Liver (tissue), 9 donors: Measurements from ENCODE around the gene FBXL2. TPM values are rescaled to one million over a fixed set of nuclear protein-coding genes. Genes with fewer than 3 reads are reported as not detected.

Source experiments
- DNase-seq: peaks from one replicate; pipeline ENCODE4 v3.0.0-alpha.2; 2017; ENCODE audit warnings: low spot score
- H3K27ac ChIP-seq, 2 donors: one replicate each; pipeline ENCODE4 v1.7.0; 2013; ENCODE audit warnings: inconsistent platforms in 2 of 2, low read length in 2 of 2, control low read depth in 1 of 2, low read depth in 1 of 2, mild to moderate bottlenecking in 1 of 2
- H3K27me3 ChIP-seq, 4 donors: one replicate each; pipeline versions ENCODE4 v1.6.1 to v1.7.0; 2013; ENCODE audit warnings: low read length in 3 of 4, inconsistent platforms in 1 of 4, mild to moderate bottlenecking in 1 of 4, moderate library complexity in 1 of 4; ENCODE audit not compliant: control insufficient read depth in 4 of 4, insufficient read depth in 4 of 4
- H3K36me3 ChIP-seq, 4 donors: one replicate each; pipeline versions ENCODE4 v1.6.1 to v1.7.0; 2013; ENCODE audit warnings: low read length in 3 of 4, mild to moderate bottlenecking in 3 of 4, low read depth in 1 of 4, moderate library complexity in 1 of 4; ENCODE audit not compliant: control insufficient read depth in 4 of 4, insufficient read depth in 3 of 4
- H3K4me1 ChIP-seq, 4 donors: one replicate each; pipeline versions ENCODE4 v1.6.1 to v1.7.0; 2013; ENCODE audit warnings: low read length in 3 of 4, mild to moderate bottlenecking in 3 of 4, moderate library complexity in 1 of 4; ENCODE audit not compliant: control insufficient read depth in 4 of 4, insufficient read depth in 4 of 4
- H3K4me3 ChIP-seq, 3 donors: one replicate each; pipeline versions ENCODE4 v1.6.1 to v1.7.0; 2013; ENCODE audit warnings: low read length in 3 of 3, control low read depth in 1 of 3, low read depth in 1 of 3, mild to moderate bottlenecking in 1 of 3
- H3K9ac ChIP-seq, 2 donors: one replicate each; pipeline ENCODE4 v1.7.0; 2013; ENCODE audit warnings: low read length in 2 of 2, mild to moderate bottlenecking in 2 of 2, moderate library complexity in 2 of 2, control low read depth in 1 of 2, low read depth in 1 of 2
- H3K9me3 ChIP-seq, 4 donors: one replicate each; pipeline versions ENCODE4 v1.6.1 to v1.7.0; 2013; ENCODE audit warnings: low read length in 3 of 4; ENCODE audit not compliant: control insufficient read depth in 4 of 4
- ATF3 ChIP-seq: IDR thresholded peaks from 2 replicates; pipeline ENCODE4 v1.6.1; 2016; ENCODE audit warnings: antibody characterized with exemption
- CTCF ChIP-seq: fragments of 150-350 bp; IDR thresholded peaks from 2 replicates; pipeline ENCODE4 v1.5.1; 2017; ENCODE audit warnings: improper control_type of control experiment, low read depth, low read length; ENCODE audit not compliant: missing input control
- EGR1 ChIP-seq, 2 donors: IDR thresholded peaks; 2 replicates each; pipeline ENCODE4 v1.6.1; 2016 to 2018; ENCODE audit warnings: antibody characterized with exemption in 2 of 2, low read depth in 2 of 2
- FOXA1 ChIP-seq: IDR thresholded peaks from 2 replicates; pipeline ENCODE4 v1.6.1; 2016; ENCODE audit warnings: antibody characterized with exemption
- FOXA2 ChIP-seq: IDR thresholded peaks from 2 replicates; pipeline ENCODE4 v1.6.1; 2016; ENCODE audit warnings: antibody characterized with exemption
- GABPA ChIP-seq, 2 donors: IDR thresholded peaks in 1 of 2; conservative IDR thresholded peaks in 1 of 2; 2 replicates each; pipeline ENCODE4 v1.6.1; 2016; ENCODE audit warnings: antibody characterized with exemption in 2 of 2, mild to moderate bottlenecking in 1 of 2, moderate library complexity in 1 of 2
- HNF4A ChIP-seq, 2 donors: conservative IDR thresholded peaks; 2 replicates each; pipeline ENCODE4 v1.6.1; 2016; ENCODE audit warnings: antibody characterized with exemption in 2 of 2, mild to moderate bottlenecking in 2 of 2
- HNF4G ChIP-seq: IDR thresholded peaks from 2 replicates; pipeline ENCODE4 v1.6.1; 2016; ENCODE audit warnings: antibody characterized with exemption
- JUND ChIP-seq, 2 donors: IDR thresholded peaks; 2 replicates each; pipeline ENCODE4 v1.6.1; 2016; ENCODE audit warnings: antibody characterized with exemption in 2 of 2
- MAX ChIP-seq: IDR thresholded peaks from 2 replicates; pipeline ENCODE4 v1.6.1; 2016; ENCODE audit warnings: antibody characterized with exemption
- NR2F2 ChIP-seq: IDR thresholded peaks from 2 replicates; pipeline ENCODE4 v1.6.1; 2016; ENCODE audit warnings: antibody characterized with exemption
- RAD21 ChIP-seq, 2 donors: IDR thresholded peaks; 2 replicates each; pipeline ENCODE4 v1.6.1; 2016; ENCODE audit warnings: antibody characterized with exemption in 2 of 2, mild to moderate bottlenecking in 2 of 2
- REST ChIP-seq: IDR thresholded peaks from 2 replicates; pipeline ENCODE4 v1.6.1; 2016; ENCODE audit warnings: antibody characterized with exemption, mild to moderate bottlenecking
- RXRA ChIP-seq, 2 donors: IDR thresholded peaks; 2 replicates each; pipeline ENCODE4 v1.6.1; 2017 to 2018; ENCODE audit warnings: antibody characterized with exemption in 2 of 2, mild to moderate bottlenecking in 1 of 2
- SP1 ChIP-seq: IDR thresholded peaks from 2 replicates; pipeline ENCODE4 v1.6.1; 2018; ENCODE audit warnings: antibody characterized with exemption, mild to moderate bottlenecking
- TAF1 ChIP-seq: conservative IDR thresholded peaks from 2 replicates; pipeline ENCODE4 v1.6.1; 2016; ENCODE audit warnings: antibody characterized with exemption, mild to moderate bottlenecking
- YY1 ChIP-seq: IDR thresholded peaks from 2 replicates; pipeline ENCODE4 v1.6.1; 2016; ENCODE audit warnings: antibody characterized with exemption, mild to moderate bottlenecking
- ZBTB33 ChIP-seq: IDR thresholded peaks from 2 replicates; pipeline ENCODE4 v1.6.1; 2016; ENCODE audit warnings: antibody characterized with exemption
- WGBS: extraction: QIAGEN DNeasy Blood & Tissue Kit; methylation state at CpG from one replicate; pipeline ENCODE4 v1.1.7; 2013; 5-methylcytosine and 5-hydroxymethylcytosine counted together
- polyA plus RNA-seq, 2 donors: library from polyadenylated mRNA; stranded (reverse) in 1 of 2; unstranded in 1 of 2; fragments of 200-250 nt in 1 of 2; fragments of >200 nt in 1 of 2; fragmentation: Nextera tagmentation in 1 of 2; extraction: Ambion mirVana in 1 of 2; gene quantifications; one replicate each; pipeline versions ENCODE4 v1.2.1 to v1.2.3, GENCODE V29; 2013 to 2015
- total RNA-seq, 2 donors: library from RNA; depleted of rRNA; stranded (reverse); fragments of >200 nt; gene quantifications; one replicate each; pipeline ENCODE4 v1.2.3, GENCODE V29; 2014
- donor health status: healthy.
- donor health status: healthy.
- donor health status: healthy.
- donor health status: healthy.
- donor health status: healthy.

FBXL2 gene
- total and polyA plus RNA-seq, 4 donors, result 0.24 to 1.3 (median 0.81) TPM

GRCh38 chr3:33246786-33247185 lies 30.5 kb upstream of the FBXL2 start:
- TF ChIP-seq SP1 (no peak), RXRA (IDR thresholded peaks at IDR 0.05) (no peak), MAX (no peak), REST (no peak), HNF4G (no peak), RAD21 (IDR thresholded peaks at IDR 0.05) (no peak), ATF3 (no peak), JUND (IDR thresholded peaks at IDR 0.05) (no peak), ZBTB33 (no peak), HNF4A (conservative IDR thresholded peaks at IDR 0.05) (no peak), YY1 (no peak), FOXA2 (no peak), CTCF (no peak), FOXA1 (no peak), GABPA (IDR thresholded peaks at IDR 0.05 in 1 of 2, conservative IDR thresholded peaks at IDR 0.05 in 1 of 2) (no peak), EGR1 (IDR thresholded peaks at IDR 0.05; ENCODE audit: low read depth in 2 of 2) (no peak), NR2F2 (no peak), TAF1 (no peak)
- Histone ChIP-seq H3K9me3 (no peaks in the 10 kb centered on the region), H3K27ac (no peak overlapping the region), H3K36me3 (no peaks in the 10 kb centered on the region), H3K4me3 (no peak overlapping the region), H3K4me1 (no peaks in the 10 kb centered on the region), H3K27me3 (peaks cover 0 to 3% (median under 1%) of the 10 kb centered on the region in 4 donors), H3K9ac (no peak overlapping the region)
- no peak for DNase-seq

GRCh38 chr3:33250712-33251111 lies 26.5 kb upstream of the FBXL2 start:
- 41% methylated on average over 1 of the region's 1 CpG for WGBS
- Histone ChIP-seq H3K9ac (no peak overlapping the region), H3K9me3 (no peaks in the 10 kb centered on the region), H3K4me1 (no peaks in the 10 kb centered on the region), H3K4me3 (no peak overlapping the region), H3K27ac (no peak overlapping the region), H3K36me3 (no peaks in the 10 kb centered on the region), H3K27me3 (peaks cover 0 to 2% (median 0%) of the 10 kb centered on the region in 4 donors)
- DNase-seq, result no peak
- TF ChIP-seq CTCF (no peak), FOXA2 (no peak), HNF4A (conservative IDR thresholded peaks at IDR 0.05) (no peak), NR2F2 (no peak), RAD21 (IDR thresholded peaks at IDR 0.05) (no peak), YY1 (no peak), EGR1 (IDR thresholded peaks at IDR 0.05; ENCODE audit: low read depth in 2 of 2) (no peak), SP1 (no peak), ATF3 (no peak), RXRA (IDR thresholded peaks at IDR 0.05) (no peak), TAF1 (no peak), JUND (IDR thresholded peaks at IDR 0.05) (no peak), REST (no peak)
